H1 (cell line): Measurements from ENCODE around the gene CASTOR1. TPM values are rescaled to one million over a fixed set of nuclear protein-coding genes. Genes with fewer than 3 reads are reported as not detected.

ENCODE experiments used
- CTCF ChIA-PET: fragments of 300-600 bp; sonication (Branson Sonifier 250); formaldehyde crosslinking; loops from one replicate; lab custom pipeline; 2021; ENCODE audit not compliant: partially characterized antibody; lab: Charles Lee
- POLR2A ChIA-PET: fragments of 300-600 bp; sonication (Branson Sonifier 250); formaldehyde crosslinking; loops from one replicate; lab custom pipeline; 2021; ENCODE audit warnings: inconsistent platforms; ENCODE audit not compliant: partially characterized antibody; lab: Charles Lee
- DNase-seq, 2 experiments: peaks; one replicate each; pipeline versions ENCODE4 v3.0.0 to v3.0.0-alpha.2; 2010 to 2022; ENCODE audit warnings: low spot score in 2 of 2, low read depth in 1 of 2, mixed read lengths in 1 of 2
- FAIRE-seq: peaks from 2 replicates; lab custom pipeline; 2011; peaks lifted over from hg19 to GRCh38; lab: Jason Lieb, UNC
- H2AFZ ChIP-seq: 2 replicates; pipeline ENCODE4 v1.8.1; 2012; ENCODE audit warnings: low read length, inconsistent platforms
- H2AK5ac ChIP-seq: 2 replicates; pipeline ENCODE4 v1.6.1; 2013; ENCODE audit warnings: low read depth, low read length
- H2BK120ac ChIP-seq: replicated peaks from 2 replicates; pipeline ENCODE3; 2013; ENCODE audit warnings: low read depth, low read length, inconsistent platforms
- H2BK12ac ChIP-seq: 2 replicates; pipeline ENCODE4 v1.6.1; 2013; ENCODE audit warnings: low read depth, low read length
- H2BK15ac ChIP-seq: 2 replicates; pipeline ENCODE4 v1.6.1; 2013; ENCODE audit warnings: low read length
- H2BK20ac ChIP-seq: 2 replicates; pipeline ENCODE4 v1.6.1; 2013; ENCODE audit warnings: low read length
- H2BK5ac ChIP-seq: 2 replicates; pipeline ENCODE4 v1.6.1; 2013; ENCODE audit warnings: low read depth, low read length
- H3K14ac ChIP-seq: 2 replicates; pipeline ENCODE4 v1.6.1; 2013; ENCODE audit warnings: inconsistent platforms; ENCODE audit not compliant: insufficient read length
- H3K18ac ChIP-seq: 2 replicates; pipeline ENCODE4 v1.6.1; 2013; ENCODE audit warnings: low read length; ENCODE audit errors: extremely low read depth
- H3K23ac ChIP-seq: 2 replicates; pipeline ENCODE4 v1.6.1; 2013; ENCODE audit warnings: inconsistent platforms; ENCODE audit not compliant: insufficient read length
- H3K23me2 ChIP-seq: 2 replicates; pipeline ENCODE4 v1.6.1; 2013; ENCODE audit warnings: low read depth, low read length
- H3K27ac ChIP-seq: 2 replicates; pipeline ENCODE4 v1.6.1; 2011; ENCODE audit warnings: low read depth, low read length, inconsistent platforms
- H3K27me3 ChIP-seq, 4 experiments: replicated peaks in 1 of 4; 1 replicate in 1 of 4; 2 replicates in 3 of 4; pipeline versions ENCODE4 v1.6.1 to v1.8.1; 2011 to 2013; ENCODE audit warnings: low read length in 3 of 4, mild to moderate bottlenecking in 3 of 4, inconsistent platforms in 2 of 4, mixed read lengths in 2 of 4, moderate library complexity in 1 of 4; ENCODE audit not compliant: control insufficient read depth in 3 of 4, insufficient read depth in 3 of 4; ENCODE audit errors: extremely low read depth in 1 of 4
- H3K36me3 ChIP-seq, 4 experiments: 2 replicates each; pipeline versions ENCODE4 v1.6.1 to v1.8.1; 2011 to 2013; ENCODE audit warnings: mild to moderate bottlenecking in 4 of 4, low read length in 3 of 4, moderate library complexity in 2 of 4, control low read depth in 1 of 4, inconsistent platforms in 1 of 4; ENCODE audit not compliant: insufficient read depth in 4 of 4, control insufficient read depth in 2 of 4
- H3K4ac ChIP-seq: replicated peaks from 2 replicates; pipeline ENCODE3; 2013; ENCODE audit warnings: low read length, low read depth, mixed read lengths, inconsistent platforms; ENCODE audit not compliant: insufficient read length
- H3K4me1 ChIP-seq, 4 experiments: replicated peaks in 1 of 4; 1 replicate in 1 of 4; 2 replicates in 3 of 4; pipeline versions ENCODE4 v1.6.1 to v1.8.1; 2011 to 2013; ENCODE audit warnings: low read length in 3 of 4, inconsistent platforms in 2 of 4, mixed read lengths in 1 of 4; ENCODE audit not compliant: insufficient read depth in 4 of 4, control insufficient read depth in 3 of 4
- H3K4me2 ChIP-seq, 2 experiments: 2 replicates each; pipeline versions ENCODE4 v1.6.1 to v1.8.1; 2011 to 2013; ENCODE audit warnings: low read depth in 2 of 2, low read length in 2 of 2, control low read depth in 1 of 2, inconsistent platforms in 1 of 2, mild to moderate bottlenecking in 1 of 2; ENCODE audit not compliant: insufficient read depth in 1 of 2
- H3K4me3 ChIP-seq, 4 experiments: fragments of 200-600, 300-600 bp in 1 of 4; sonication (generic), shearing (Covaris generic), sonication (Bioruptor Twin) in 1 of 4; 2 replicates each; pipeline versions ENCODE4 v1.5.1 to v1.8.1; 2011 to 2016; ENCODE audit warnings: low read length in 4 of 4, low read depth in 3 of 4, control low read depth in 2 of 4, inconsistent platforms in 2 of 4, mild to moderate bottlenecking in 2 of 4, mixed read lengths in 1 of 4, moderate library complexity in 1 of 4; ENCODE audit not compliant: insufficient read depth in 2 of 4; ENCODE audit errors: extremely low read depth in 1 of 4
- H3K56ac ChIP-seq: replicated peaks from 2 replicates; pipeline ENCODE3; 2013; ENCODE audit warnings: low read depth, mild to moderate bottlenecking, mixed read lengths, low read length, inconsistent platforms; ENCODE audit not compliant: insufficient read length
- H3K79me1 ChIP-seq: 2 replicates; pipeline ENCODE4 v1.6.1; 2013; ENCODE audit warnings: low read depth, low read length, control low read depth
- H3K79me2 ChIP-seq, 2 experiments: 2 replicates each; pipeline versions ENCODE4 v1.6.1 to v1.8.1; 2012 to 2013; ENCODE audit warnings: low read length in 2 of 2, mild to moderate bottlenecking in 2 of 2, inconsistent platforms in 1 of 2; ENCODE audit not compliant: insufficient read depth in 2 of 2, control insufficient read depth in 1 of 2
- H3K9ac ChIP-seq, 4 experiments: replicated peaks in 1 of 4; 1 replicate in 1 of 4; 2 replicates in 3 of 4; pipeline versions ENCODE4 v1.6.1 to v1.8.1; 2011 to 2013; ENCODE audit warnings: low read depth in 3 of 4, low read length in 3 of 4, control low read depth in 2 of 4, mild to moderate bottlenecking in 2 of 4, moderate library complexity in 2 of 4, inconsistent platforms in 1 of 4; ENCODE audit errors: extremely low read depth in 1 of 4
- H3K9me3 ChIP-seq, 2 experiments: 2 replicates each; pipeline versions ENCODE4 v1.6.1 to v1.8.1; 2012 to 2013; ENCODE audit warnings: mild to moderate bottlenecking in 2 of 2, moderate library complexity in 2 of 2, control low read depth in 1 of 2, inconsistent platforms in 1 of 2, low read depth in 1 of 2, low read length in 1 of 2, mixed read lengths in 1 of 2; ENCODE audit not compliant: insufficient read depth in 2 of 2
- H4K20me1 ChIP-seq, 2 experiments: replicated peaks in 1 of 2; 2 replicates each; pipeline versions ENCODE3 to v1.8.1; 2011 to 2013; ENCODE audit warnings: inconsistent platforms in 2 of 2, low read length in 2 of 2, mild to moderate bottlenecking in 1 of 2; ENCODE audit not compliant: insufficient read depth in 2 of 2, control insufficient read depth in 1 of 2
- H4K5ac ChIP-seq: 2 replicates; pipeline ENCODE4 v1.6.1; 2013; ENCODE audit warnings: low read length, low read depth, mixed read lengths, inconsistent platforms; ENCODE audit not compliant: insufficient read length
- H4K8ac ChIP-seq: 2 replicates; pipeline ENCODE4 v1.8.0; 2013; ENCODE audit warnings: mild to moderate bottlenecking, moderate library complexity, low read length, inconsistent platforms; ENCODE audit not compliant: insufficient read depth; ENCODE audit errors: extremely low read depth
- H4K91ac ChIP-seq: replicated peaks from 2 replicates; pipeline ENCODE3; 2013; ENCODE audit warnings: low read length, mixed read lengths, inconsistent platforms; ENCODE audit not compliant: insufficient read length
- CHD1 ChIP-seq: IDR thresholded peaks from 2 replicates; pipeline ENCODE4 v1.6.1; 2012; ENCODE audit warnings: low read depth, low read length, improper control_type of control experiment
- NANOG ChIP-seq: IDR thresholded peaks from 2 replicates; pipeline ENCODE4 v1.6.1; 2011; ENCODE audit warnings: low read length, low read depth, mild to moderate bottlenecking, inconsistent platforms; ENCODE audit not compliant: insufficient read depth, poor library complexity, severe bottlenecking
- WGBS, 2 experiments: shearing (Covaris generic) in 1 of 2; methylation state at CpG; one replicate each; pipeline versions ENCODE4 v1.1.6 to v1.1.7; 2013 to 2015; ENCODE audit warnings: low lambda C conversion rate in 2 of 2, mixed read lengths in 2 of 2, inconsistent platforms in 1 of 2, low coverage in 1 of 2, missing lambda C conversion rate in 1 of 2; ENCODE audit not compliant: insufficient replicate concordance in 2 of 2, insufficient coverage in 1 of 2, insufficient read length in 1 of 2; ENCODE audit errors: extremely low coverage in 1 of 2, missing lambda C conversion rate in 1 of 2; 5-methylcytosine and 5-hydroxymethylcytosine counted together
- polyA plus RNA-seq, 7 experiments: library from polyadenylated mRNA; depleted of rRNA in 3 of 7; stranded (reverse) in 5 of 7; unstranded in 2 of 7; fragments of >200 nt in 5 of 7; fragments of 200-250 nt in 2 of 7; gene quantifications; 1 replicate in 5 of 7; 2 replicates in 1 of 7; 4 replicates in 1 of 7; pipeline versions ENCODE4 v1.2.1 to v1.2.3, GENCODE V29; 2011 to 2013; ENCODE audit warnings: missing spikeins in 2 of 7, mixed read lengths in 2 of 7
- total RNA-seq: library from RNA; stranded (reverse); fragmentation: NEBNext Ultra II Directional; extraction: Animal tissue kit (Norgen Biotek cat#: 25700); gene quantifications from 2 replicates; pipeline ENCODE4 v1.2.1, GENCODE V29; 2021

The CASTOR1 gene
- total and polyA plus RNA-seq, 2 of the 8 experiments (the other 6 are each of a cell fraction or from before 2014, with no cell fraction given) = 10.3 to 36.0 TPM

GRCh38 chr22:30273711-30274436 is 15.4 kb downstream of the CASTOR1 start:
- no peak overlapping the region for H2BK120ac ChIP-seq
- no peak overlapping the region for H3K56ac ChIP-seq
- H3K9me3 ChIP-seq = no peaks in the 10 kb centered on the region
- H3K9ac ChIP-seq = no peak overlapping the region
- TF ChIP-seq NANOG (no peak), CHD1 (no peak)
- H2BK20ac ChIP-seq = no peak overlapping the region
- H2BK5ac ChIP-seq = 0 out of 2 replicates have a peak overlapping the region, but pooled peaks have one; percentile 8
- no peak overlapping the region for H2AFZ ChIP-seq
- CTCF ChIA-PET = interaction anchor here (1.3 to 1.6 kb wide), 2 partner anchors 10 to 14 kb away, joined by 4 to 6 read pairs; no protein-coding TSS in a partner anchor
- H3K4me1 ChIP-seq = peaks cover 0 to 10% (median 3%) of the 10 kb centered on the region in 4 experiments; a peak in 3 of 7 replicates
- H3K36me3 ChIP-seq = no peaks in the 10 kb centered on the region
- no peaks in the 10 kb centered on the region; a peak in 1 of 7 replicates for H3K27me3 ChIP-seq
- H2AK5ac ChIP-seq = no peak overlapping the region
- no peak overlapping the region for H3K23ac ChIP-seq
- FAIRE-seq (no peak), DNase-seq (no peak)
- H3K4me2 ChIP-seq = no peak overlapping the region
- no peak overlapping the region for H4K91ac ChIP-seq
- no peak overlapping the region for H3K14ac ChIP-seq
- no peak overlapping the region for H4K8ac ChIP-seq
- H4K20me1 ChIP-seq = no peaks in the 10 kb centered on the region
- H3K27ac ChIP-seq = no peak overlapping the region
- no peaks in the 10 kb centered on the region for H3K79me1 ChIP-seq
- POLR2A ChIA-PET = no interaction called here
- no peaks in the 10 kb centered on the region for H3K79me2 ChIP-seq
- WGBS, 2 experiments = 67% methylated on average over 10 of the region's 10 CpGs; no CpG with 5 or more reads in 1 of the 2 experiments
- H3K4me3 ChIP-seq = no peak overlapping the region
- no peak overlapping the region for H2BK15ac ChIP-seq
- H3K23me2 ChIP-seq = no peaks in the 10 kb centered on the region; the same call in 1 of the 2 replicates
- H4K5ac ChIP-seq = no peak overlapping the region
- no peak overlapping the region for H3K4ac ChIP-seq
- peak overlapping the region; percentile 33; the same call in 1 of the 2 replicates for H2BK12ac ChIP-seq
- H3K18ac ChIP-seq = no peak overlapping the region
